Stomach (tissue), 4 donors: ENCODE data around the gene CHST13.

Experiments
- POLR2A ChIP-seq, 4 donors: fragments of 450-650 bp; IDR thresholded peaks; one replicate each; pipeline ENCODE4 v1.6.1; 2016; ENCODE audit warnings: antibody characterized with exemption in 4 of 4, control low read depth in 2 of 4, mild to moderate bottlenecking in 1 of 4, moderate library complexity in 1 of 4
- POLR2AphosphoS5 ChIP-seq, 3 donors: sonication (generic); formaldehyde crosslinking; IDR thresholded peaks; one replicate each; pipeline ENCODE4 v1.6.1; 2016; ENCODE audit warnings: antibody characterized with exemption in 3 of 3
- TF ChIP-seq, protein P1 (sequence below), 7 experiments: fragments of 450-650 bp in 4 of 7; fragments of 200-600 bp in 3 of 7; sonication (generic) in 3 of 7; IDR thresholded peaks; one replicate each; pipeline ENCODE4 v1.5.1; 2016 to 2019; ENCODE audit warnings: antibody characterized with exemption in 7 of 7, control low read depth in 2 of 7, mild to moderate bottlenecking in 1 of 7

GRCh38 chr3:126499401-126499800, 24.6 kb upstream of the CHST13 start:
- TF ChIP-seq, protein P1, sequence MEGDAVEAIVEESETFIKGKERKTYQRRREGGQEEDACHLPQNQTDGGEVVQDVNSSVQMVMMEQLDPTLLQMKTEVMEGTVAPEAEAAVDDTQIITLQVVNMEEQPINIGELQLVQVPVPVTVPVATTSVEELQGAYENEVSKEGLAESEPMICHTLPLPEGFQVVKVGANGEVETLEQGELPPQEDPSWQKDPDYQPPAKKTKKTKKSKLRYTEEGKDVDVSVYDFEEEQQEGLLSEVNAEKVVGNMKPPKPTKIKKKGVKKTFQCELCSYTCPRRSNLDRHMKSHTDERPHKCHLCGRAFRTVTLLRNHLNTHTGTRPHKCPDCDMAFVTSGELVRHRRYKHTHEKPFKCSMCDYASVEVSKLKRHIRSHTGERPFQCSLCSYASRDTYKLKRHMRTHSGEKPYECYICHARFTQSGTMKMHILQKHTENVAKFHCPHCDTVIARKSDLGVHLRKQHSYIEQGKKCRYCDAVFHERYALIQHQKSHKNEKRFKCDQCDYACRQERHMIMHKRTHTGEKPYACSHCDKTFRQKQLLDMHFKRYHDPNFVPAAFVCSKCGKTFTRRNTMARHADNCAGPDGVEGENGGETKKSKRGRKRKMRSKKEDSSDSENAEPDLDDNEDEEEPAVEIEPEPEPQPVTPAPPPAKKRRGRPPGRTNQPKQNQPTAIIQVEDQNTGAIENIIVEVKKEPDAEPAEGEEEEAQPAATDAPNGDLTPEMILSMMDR (IDR thresholded peaks at IDR 0.05): no peak
- TF ChIP-seq POLR2AphosphoS5 (IDR thresholded peaks at IDR 0.05): no peak
- no peak for TF ChIP-seq POLR2A (IDR thresholded peaks at IDR 0.05)
